Activated CD4-positive, alpha-beta T cell treated with anti-CD3 and anti-CD28 coated beads, Interleukin-10, Interleukin-2, amounts not matched to agents 100 ng/mL and 50 ng/mL, durations not matched to agents 16 hours and 8 hours (primary cell): Measurements from ENCODE around the gene COL4A6.

Source experiments
- DNase-seq: peaks from one replicate; pipeline ENCODE4 v3.0.0-alpha.2; 2020

The COL4A6 gene

DNA sequence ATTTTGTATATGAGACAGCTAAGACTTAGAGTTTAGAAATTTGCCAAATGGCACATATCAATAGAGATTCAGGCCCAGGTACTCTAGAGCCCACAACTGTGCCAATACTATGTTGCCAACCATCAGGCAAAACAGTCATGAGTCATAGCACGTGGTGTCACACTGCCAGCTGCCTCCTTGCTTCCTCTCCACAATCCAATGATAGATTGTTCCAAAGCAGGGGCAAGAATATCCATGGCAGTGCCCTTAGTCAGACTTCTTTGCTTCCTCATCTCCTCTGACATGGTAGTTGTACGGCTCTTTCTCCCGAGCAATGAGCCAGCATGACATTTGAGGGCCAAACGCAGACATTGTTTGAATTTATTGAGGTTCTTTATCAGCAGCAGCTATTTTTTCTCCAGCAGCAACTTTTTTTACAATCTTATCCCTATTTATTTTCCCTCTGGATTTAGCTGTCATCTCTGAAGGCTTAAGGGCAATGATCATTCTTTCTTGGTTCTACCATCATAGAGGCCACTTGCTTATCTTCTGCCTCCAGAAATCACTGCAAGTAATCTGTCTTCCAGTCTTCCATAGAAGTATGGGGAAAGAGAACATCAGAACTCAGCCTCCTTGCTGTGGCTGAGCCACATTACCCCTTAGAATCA, 169.7 kb downstream of the COL4A6 start:
- DNase-seq: no peak

DNA sequence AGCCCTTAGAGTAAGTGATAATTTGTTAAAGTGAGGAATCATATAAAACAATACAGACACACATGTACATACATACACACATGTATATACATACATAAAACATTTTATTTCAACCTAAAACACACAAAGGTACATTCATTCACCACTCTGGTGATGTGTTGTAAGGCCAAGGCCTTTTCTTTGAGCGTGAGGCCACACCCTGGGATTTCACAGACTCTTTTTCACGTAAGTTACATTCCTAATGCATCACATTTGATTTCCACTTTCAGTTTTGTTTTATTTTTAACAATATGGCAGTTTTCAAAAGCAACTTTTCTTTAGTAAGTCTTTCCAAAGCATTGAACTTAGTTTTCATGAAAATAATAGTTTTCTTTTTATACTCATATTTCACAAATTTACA, 170.7 kb downstream of the COL4A6 start:
- DNase-seq: no peak

DNA sequence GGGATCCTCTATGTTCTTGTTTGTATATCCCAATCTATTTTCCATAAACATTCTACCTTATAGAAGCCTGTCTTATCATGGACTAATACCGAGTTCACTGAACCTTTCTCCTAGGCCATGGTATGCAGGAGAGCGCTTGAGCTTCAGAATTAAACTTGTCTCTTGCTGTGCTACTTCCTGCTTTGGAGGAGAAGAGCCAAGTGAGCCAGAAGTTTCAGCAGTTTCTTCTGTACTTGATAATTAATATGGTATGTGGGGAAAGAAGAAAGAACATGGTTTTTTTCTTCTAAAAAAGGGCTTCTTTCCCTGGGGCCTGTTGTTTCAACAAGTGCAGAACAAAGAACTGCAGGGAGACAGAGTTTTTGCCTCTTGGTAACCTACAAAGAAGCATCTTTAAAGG, 173.8 kb downstream of the COL4A6 start:
- no peak for DNase-seq

DNA sequence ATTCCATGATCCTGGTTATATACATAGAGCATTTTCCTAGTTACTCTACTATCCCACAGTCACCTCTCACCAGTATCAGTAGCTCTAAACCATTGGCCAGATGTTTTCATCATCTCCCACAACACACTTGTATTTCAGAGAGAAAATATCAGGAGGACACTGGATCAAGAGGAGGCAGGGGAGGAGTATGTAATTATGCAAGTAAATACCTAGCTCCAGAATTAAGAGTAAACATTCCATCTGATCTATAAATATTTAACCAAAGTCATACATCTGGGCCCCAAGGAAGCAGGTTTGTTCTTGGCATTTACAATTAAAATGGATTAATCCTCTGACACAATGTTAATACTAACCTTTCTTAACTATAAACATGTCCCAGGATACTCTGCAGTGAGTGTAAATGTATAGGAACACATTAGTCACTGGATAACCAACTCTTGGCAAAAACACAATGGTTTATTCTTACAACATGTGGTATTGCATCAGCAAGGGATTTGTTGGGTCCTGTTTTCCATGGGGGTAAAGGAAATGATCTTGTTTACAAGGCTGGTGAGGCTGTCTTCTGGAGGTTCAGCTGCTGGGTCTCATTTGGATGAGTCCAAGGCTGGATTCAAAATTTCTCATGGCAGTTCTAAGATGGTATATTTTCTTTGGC, 176.5 kb downstream of the COL4A6 start:
- DNase-seq: no peak

DNA sequence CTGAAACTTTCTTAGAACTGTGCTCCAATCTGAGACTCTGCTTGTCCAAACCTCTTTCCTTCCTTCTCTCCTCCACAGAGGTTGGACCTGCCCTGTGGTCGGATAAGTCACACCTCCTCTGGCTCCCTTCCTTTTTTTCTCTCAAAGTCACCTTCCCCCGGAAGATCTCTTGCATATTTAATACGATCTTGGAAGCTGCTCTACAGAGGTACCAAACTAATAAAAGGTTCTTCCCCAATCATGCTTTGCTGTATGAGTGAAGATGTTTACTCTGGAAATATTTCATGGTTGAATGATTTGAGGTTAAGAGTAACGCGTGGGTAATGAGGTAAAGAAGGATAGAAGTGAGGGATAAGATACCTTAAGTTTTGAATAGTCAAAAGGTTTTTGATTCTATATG, 180.7 kb downstream of the COL4A6 start:
- DNase-seq: no peak

DNA sequence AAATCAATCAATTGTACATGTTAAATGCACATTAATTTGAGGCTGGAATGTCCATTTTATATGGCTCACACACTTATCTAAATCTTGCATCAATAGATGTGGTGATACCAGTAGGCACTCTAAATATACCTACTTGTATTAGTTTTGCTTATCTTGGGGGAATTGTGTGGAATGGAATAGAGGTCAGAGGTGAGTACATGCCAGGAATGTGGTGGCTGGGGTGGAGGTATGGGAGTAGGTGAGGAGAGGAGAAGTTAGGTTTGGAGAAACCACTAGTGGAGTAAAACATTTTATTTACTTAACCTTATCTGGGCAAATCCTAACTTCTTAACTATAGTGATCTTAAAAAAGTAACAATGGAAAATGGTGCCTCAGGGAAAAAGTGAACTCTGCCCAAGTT, 183.6 kb downstream of the COL4A6 start:
- DNase-seq: no peak

DNA sequence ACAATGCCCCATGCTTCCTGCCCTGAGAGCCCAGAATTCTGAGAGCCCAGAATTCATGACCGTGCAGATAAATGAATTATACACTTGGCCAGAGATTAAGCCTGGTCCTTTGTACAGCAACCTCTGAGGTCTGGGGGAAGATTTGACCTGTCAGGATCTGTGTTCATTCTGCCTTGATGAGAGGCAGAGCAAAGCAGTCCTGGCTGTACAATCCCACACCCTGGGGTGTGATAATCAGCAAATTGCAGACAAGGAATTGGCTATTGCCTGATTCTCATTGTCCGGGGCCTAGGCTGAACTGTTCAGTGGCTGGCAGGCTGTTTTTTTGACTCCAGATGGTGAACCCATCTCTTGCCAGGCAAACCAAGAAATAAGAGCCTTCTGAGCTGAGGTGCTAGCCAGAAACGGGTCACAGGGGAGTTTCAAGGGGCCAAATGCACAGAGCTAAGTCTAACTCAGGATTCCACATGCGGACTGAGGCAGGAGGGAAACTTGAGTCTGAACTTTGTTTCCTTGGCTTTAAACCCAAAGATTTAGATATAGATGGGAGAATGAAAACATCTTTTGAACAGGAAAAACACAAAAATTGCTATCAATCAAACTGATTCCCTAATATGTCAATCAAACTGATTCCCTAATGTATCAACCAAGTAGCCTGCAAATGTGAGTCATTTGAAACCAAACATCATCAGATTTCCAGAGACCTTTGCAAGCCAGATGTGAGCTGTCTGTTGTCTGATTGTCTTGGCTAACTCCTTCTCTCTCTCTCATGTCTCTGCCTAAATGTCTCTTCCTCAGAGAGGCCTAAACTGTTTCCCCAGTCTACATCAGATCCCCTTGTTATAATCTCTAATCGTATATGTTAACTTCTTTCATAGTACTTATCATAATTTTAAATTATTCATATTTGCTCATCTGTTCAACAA, 187.3 kb downstream of the COL4A6 start:
- no peak for DNase-seq

DNA sequence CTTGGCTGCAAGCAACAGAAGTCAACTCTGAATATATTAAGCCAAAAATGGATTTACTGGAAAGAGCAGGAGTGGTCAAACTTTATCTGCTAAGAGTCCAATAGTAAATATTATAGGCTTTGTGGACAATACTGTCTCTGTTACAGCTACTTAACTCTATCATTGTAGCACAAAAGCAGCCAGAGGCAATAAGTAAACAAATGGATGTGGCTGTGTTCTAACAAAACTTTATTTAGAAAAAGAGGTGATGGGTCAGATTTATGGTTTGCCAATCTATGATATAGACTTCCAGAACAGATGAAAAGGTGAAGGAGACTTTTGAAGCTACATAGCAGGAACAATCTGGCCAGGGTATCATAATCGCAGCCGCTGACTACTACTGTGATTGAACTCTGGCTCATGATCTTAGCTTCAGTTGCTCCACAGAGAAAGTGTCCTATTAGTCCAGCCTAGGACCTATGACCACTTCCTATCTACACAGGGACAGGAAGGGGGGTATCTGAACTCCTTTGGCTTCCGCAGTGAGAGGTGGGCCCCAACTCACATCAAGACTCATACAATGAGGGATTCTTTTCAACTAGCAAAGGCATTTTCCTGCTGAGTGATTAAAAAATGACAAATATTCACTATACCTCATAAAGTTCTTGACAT, 191.8 kb downstream of the COL4A6 start:
- DNase-seq: no peak

DNA sequence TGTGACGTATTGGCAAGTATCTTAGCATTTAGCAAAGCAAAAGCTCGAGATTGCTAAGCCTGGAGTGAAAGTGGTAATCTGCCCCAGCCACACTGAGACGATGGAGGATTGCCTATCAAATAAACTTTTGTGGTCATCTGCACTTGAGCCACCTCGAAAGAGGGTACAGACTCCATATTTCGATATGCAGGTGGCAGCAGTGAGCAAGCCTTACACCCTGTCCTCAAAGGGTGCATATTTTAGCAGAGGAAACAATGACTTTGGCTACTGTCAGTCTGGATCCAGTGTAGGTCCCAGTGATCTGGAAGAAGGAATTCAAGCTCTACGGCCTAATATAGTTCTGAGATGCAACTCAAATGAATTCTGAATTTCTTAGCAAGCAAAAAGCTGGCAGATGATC, 192.8 kb downstream of the COL4A6 start:
- DNase-seq: peak; percentile 1

DNA sequence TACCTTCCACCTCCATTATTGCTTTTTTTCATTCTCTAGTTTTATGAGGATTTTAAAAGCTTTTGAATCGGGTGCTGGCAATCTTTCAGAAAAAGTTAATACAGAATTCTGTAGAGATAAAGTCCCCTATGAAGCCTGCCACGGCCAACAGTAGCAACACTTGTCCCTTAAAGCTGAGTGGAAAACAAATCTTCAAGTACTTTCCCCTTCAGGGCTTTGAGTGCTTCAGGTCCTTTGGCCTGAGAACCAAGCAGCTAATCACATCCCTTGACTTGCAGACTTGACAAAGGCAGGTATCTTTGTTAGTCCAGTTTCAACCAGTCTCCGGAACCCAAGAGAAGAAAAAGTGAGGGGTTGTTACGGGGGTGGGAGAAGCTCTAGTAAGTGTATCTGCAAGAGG, 202.2 kb downstream of the COL4A6 start:
- DNase-seq: no peak

DNA sequence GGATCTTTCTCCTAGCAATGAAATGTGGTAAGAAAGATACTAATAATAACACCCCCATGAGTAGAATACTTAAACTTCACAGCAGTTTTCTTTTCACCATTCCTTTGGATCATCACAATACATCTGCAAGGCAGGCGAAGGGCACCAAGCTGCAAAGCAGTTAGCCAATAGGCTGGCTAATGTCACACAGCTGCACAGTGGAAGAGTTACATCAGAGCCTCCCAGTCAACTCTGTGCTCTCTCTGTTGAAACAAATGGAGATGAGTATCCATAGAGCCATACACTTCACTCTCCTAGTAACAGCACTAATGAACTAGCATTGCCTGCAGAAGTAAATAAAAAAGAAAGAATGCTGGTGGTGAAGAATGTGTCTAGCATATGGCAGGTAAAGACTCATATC, 207.6 kb downstream of the COL4A6 start:
- no peak for DNase-seq

DNA sequence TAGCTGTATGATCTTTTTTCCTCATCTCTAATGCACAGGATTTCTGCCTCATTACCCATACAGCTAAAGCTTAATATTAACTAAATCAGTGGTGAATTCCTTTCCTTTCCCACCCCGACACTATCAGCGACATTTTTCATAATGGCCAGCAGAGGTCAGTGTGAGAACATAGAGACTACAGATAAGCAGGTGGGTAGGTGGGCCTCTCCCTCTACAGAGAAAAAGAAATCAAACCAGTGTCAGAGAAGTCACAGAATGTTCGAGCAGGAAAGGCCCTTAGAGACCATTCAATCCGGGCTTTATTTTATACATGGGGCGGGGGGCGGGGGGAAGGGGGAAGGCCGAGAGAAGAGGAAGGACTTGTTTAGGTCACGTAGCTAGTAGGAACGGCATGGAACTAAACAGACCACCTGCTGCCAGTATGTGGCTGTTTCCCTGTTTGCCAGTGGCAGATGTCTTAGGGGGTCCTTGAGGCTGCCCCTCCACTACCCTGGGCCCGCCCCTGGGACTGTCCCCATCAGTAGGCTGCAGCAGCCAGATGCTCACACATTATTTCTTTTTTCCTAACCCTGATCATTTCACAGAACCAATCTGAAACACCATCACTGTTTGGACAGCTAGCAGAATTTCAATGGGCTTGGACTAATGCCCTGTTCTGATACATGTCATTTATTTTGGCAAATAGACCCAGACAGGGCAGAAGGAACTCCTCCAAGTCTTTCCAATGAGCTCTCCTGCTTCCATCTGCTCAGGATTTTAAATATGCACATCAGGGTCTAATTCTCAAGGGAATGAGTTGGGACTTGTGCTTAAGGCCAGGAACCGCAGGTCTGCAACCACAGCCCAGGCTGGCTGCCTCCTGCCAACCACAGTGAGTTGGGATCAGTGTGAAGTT, 213.2 kb downstream of the COL4A6 start:
- peak; percentile 31 for DNase-seq

DNA sequence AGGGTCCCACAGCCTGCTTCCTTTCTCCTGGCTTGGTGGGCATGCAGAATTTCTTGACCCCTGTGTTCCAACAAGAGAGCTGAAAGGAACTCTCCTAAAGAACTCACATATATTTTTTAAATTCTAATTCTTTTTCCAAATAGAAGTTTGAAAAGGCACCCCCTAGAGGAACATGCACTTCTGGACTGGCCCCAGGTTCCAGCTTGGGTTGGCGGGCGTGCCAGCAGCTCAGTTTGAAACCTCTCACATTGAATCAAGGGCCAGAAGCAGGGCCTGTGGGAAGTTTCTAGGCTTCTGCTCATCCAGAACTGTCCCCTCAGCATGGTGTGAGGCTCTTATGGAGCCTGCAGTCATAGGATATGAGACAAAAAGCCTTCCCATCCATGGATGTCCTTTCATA, 214.0 kb downstream of the COL4A6 start:
- no peak for DNase-seq

DNA sequence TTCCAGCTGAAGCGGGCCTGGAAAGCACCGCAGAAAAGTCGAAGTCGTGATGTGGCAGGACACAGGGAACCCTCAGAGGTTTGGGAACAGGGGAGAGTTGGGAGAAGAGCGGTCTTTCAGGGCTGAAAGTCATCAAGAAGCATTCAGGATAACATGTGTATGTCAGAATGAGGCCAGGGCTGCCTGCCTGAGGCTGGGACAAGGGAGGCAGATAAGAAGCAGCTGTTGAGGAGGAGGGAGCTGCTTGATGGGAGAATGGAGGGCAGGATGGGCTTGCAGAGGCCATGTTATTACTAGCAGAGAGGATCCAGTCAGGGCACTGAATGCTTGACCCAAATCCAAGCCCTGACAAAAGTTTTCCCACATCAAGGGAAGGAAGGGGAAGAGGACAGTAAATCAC, 214.6 kb downstream of the COL4A6 start:
- DNase-seq: no peak

DNA sequence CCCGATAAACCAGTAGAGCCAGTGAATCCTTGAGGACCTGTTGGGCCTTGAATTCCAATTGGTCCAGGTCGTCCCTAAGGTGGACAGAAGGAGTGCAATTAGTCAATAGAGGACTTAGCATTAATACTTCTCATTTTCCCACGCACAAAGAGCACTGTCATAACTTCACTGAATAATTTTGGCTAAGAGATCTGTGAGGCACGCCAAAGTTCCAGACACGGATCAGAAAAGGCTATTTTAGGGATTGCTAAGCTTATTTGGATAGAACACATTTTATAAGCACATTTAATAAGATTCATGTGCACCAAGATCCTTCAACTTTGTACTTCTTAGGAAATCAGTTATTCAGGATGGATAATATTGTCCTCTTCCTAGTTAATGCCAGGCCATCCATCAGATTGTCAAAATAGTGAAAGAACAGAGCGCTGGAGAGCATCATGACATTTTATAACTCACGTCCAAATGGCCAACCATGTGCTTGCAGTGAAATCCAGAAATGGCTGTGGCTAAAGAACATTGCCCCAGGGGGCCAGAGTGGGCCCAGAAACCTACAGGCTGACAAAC, 216.8 kb downstream of the COL4A6 start:
- no peak for DNase-seq

DNA sequence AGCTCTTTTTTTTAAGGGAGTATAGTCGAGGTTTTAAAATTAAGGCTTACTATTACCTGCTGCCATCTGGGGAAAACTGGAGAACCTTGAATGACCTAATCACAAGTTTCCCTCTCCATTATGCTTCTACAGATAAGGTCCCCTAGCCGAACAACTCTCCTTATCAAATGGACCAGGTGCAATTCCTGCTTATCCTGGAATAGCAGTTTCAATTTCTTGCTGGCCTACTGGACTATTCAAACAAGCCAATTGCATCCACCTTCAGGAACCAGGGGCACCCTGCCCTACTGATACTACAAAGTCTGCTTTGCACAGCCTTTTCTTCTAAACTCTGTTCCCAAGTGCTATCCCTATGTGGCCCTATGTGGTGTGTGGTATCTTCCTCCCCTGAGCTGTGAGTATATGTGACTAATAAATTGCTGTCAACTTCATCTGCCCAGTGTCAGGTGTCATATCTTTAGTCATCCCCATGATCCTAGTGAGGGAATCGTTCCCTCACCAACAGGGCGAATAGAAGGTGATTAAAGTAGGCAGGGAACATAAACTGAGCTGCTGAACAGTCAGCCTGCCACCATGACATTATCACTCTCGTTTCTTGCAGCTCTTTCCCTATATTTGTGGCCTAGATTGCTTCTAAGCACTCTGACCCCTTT, 218.1 kb downstream of the COL4A6 start:
- DNase-seq: no peak

DNA sequence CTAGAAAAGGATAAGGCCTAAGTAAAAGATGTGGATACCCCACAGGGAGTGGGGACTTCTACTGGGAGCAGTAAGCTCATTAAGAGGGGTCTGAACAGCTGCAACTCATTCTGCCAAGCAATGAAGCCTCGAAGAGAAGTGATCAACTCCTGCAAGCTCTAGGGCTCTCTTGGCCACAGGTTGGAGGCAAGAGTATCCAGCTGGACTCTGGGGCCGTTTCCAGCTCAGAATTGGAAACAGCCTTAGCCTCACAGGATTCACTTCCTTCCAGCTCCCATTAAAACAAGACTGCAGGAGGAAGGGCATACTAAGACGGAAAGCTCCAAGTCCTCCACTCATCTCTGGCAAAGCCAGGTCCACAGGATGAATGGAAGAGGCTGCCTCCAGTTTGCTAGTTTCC, 220.3 kb downstream of the COL4A6 start:
- DNase-seq: no peak

DNA sequence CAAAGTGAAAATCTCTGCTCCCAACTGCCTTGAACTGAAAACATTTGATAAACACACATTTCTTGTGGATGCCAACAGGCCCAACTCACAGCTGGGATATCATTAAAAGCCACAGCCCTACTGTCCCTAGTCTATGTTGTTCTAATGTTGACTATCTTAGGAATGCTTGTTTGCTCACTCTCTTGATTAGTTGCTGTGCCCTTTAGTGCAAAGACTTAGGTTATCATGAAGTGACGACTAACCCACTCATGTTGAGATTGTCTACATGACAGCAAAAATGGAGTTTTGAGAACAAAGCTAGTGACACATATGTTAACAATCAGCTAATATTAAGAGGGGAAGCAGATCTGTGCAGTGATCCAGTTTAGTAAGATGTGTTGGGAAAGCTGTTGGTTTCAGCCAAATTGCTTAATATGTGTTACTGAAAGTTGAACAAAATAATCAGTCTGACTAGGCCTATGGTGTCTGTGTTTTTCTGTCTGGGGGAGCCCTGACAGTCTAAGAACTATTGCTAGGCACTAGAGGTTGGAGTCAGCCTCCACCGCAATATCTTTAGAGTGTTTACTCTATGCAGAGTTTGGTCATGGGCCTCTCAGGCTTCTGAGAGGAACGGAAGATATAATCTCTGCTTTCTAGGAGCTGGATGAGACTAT, 221.2 kb downstream of the COL4A6 start:
- DNase-seq: no peak

DNA sequence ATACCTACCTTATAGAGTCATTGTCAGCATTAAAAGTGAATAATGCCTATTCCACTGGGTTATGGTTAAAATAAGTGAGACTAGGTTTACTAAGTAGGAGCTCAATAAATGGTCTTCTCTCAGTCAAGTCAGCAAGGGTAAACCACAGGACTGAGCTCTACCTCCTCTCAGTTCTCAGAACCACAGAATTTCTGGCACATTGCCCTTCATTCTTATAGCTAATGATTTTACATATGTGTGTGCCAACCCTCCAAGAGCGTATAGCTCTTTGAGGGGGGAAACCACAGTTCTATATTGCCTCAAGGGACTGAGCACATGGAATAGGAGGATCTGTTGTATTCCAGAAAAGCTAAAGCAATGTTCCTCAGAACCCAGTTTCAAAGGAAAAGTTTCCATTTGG, 221.8 kb downstream of the COL4A6 start:
- DNase-seq: no peak

DNA sequence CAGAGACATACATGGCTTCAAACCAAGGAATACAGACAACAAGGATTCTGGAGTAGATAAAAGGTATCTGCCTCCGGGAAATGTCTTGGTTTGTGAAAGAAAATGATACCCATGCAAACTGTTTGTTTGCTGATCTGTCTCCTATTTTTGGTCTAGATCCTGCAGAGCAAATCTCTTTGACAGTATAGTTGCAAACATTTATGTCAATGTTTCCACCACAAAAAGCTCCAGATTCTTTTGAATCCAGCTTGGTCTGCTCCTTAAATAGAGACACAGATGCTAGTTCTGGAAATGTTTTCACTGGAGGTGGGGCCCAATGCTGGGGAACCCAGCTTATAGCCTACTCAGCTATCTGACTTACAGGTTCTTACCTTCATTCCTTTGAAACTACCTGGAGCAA, 226.9 kb downstream of the COL4A6 start:
- DNase-seq: no peak

DNA sequence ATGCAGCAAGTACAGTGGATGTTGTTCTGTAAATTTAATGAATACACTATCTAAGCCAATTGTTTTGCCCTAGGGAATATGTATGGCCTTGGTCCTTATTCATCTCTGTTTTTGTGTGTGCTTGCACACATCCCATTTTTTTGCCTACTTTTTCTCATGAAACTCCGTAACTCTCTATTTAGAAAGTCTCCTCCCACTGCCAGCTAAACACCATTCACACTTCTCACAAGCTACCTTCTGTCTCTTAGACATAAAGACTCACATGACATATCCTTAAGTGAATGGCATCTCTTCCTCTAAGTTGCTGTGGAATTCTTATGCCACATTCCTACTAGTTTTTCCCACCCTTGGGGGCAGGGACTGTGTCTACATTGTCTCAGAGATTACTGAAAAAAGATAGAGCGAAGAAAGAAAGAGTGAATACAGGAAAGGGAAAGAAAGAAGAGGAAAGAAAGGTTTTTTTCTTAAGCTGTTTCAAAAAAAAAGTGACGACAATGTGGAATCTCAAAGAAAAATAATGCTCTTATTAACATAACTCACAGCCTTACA, 229.1 kb downstream of the COL4A6 start:
- DNase-seq: no peak
